Tongue (tissue), 2 donors: ENCODE data around the gene GALNT2. TPM values are rescaled to one million over a fixed set of nuclear protein-coding genes. Genes with fewer than 3 reads are reported as not detected.
A peak's percentile ranks its signal among the peaks of the same experiment; 100 is the strongest.

Experiments used
- DNase-seq: peaks from one replicate; pipeline ENCODE4 v3.0.0-alpha.2; 2015
- total RNA-seq: library from RNA; depleted of rRNA; stranded (reverse); fragments of >200 nt; gene quantifications from one replicate; pipeline ENCODE4 v1.2.3, GENCODE V29; 2014

Gene GALNT2
- total RNA-seq, 1 donor from 2014 or later: 83.3 TPM

GRCh38 chr1:230147253-230148125 lies 80.5 kb downstream of the GALNT2 start:
- no peak for DNase-seq

GRCh38 chr1:230148126-230148652 lies 81.2 kb downstream of the GALNT2 start:
- no peak for DNase-seq

GRCh38 chr1:230148768-230149469 lies 81.9 kb downstream of the GALNT2 start:
- DNase-seq: no peak

- DNase-seq: peak; percentile 68
These were observed 82.9 kb downstream of the GALNT2 start for GRCh38 chr1:230149751-230150584.

GRCh38 chr1:230150615-230151014 lies 83.6 kb downstream of the GALNT2 start:
- no peak for DNase-seq

GRCh38 chr1:230151924-230152468 lies 85.0 kb downstream of the GALNT2 start:
- no peak for DNase-seq

GRCh38 chr1:230152999-230153398 lies 86.0 kb downstream of the GALNT2 start:
- no peak for DNase-seq

- no peak for DNase-seq
These were observed 86.7 kb downstream of the GALNT2 start for GRCh38 chr1:230153641-230154296.

- no peak for DNase-seq
These were observed 88.0 kb downstream of the GALNT2 start for GRCh38 chr1:230155021-230155420.

- no peak for DNase-seq
These were observed 89.0 kb downstream of the GALNT2 start for GRCh38 chr1:230156068-230156467.

- DNase-seq: no peak
These were observed 89.5 kb downstream of the GALNT2 start for GRCh38 chr1:230156536-230156935.

GRCh38 chr1:230157420-230158390 lies 90.7 kb downstream of the GALNT2 start:
- peak; percentile 53 for DNase-seq

- peak; percentile 55 for DNase-seq
These were observed 91.6 kb downstream of the GALNT2 start for GRCh38 chr1:230158415-230159291.

GRCh38 chr1:230159580-230159979 lies 92.5 kb downstream of the GALNT2 start:
- DNase-seq: no peak

- DNase-seq: no peak
These were observed 94.1 kb downstream of the GALNT2 start for GRCh38 chr1:230160957-230161771.

- no peak for DNase-seq
These were observed 96.2 kb downstream of the GALNT2 start for GRCh38 chr1:230163205-230163604.

GRCh38 chr1:230163719-230164118 lies 96.7 kb downstream of the GALNT2 start:
- no peak for DNase-seq

GRCh38 chr1:230165536-230165935 lies 98.5 kb downstream of the GALNT2 start:
- no peak for DNase-seq
